GM18519 (cell line): ENCODE results near the gene NUP133.

Source experiments
- ATAC-seq: cut with Tn5 transposase; IDR thresholded peaks from one replicate; pipeline ENCODE4 v1.9.1; 2021; ENCODE audit warnings: mild to moderate bottlenecking, moderate library complexity; ENCODE audit not compliant: unreplicated experiment, low FRiP score

Gene NUP133

GRCh38 chr1:229456016-229456415, 52.1 kb downstream of the NUP133 start:
- ATAC-seq, result no peak

- no peak for ATAC-seq
Measured at GRCh38 chr1:229454056-229454455, 54.1 kb downstream of the NUP133 start.

- ATAC-seq, result no peak
Measured at GRCh38 chr1:229452956-229453801, 55.0 kb downstream of the NUP133 start.

- ATAC-seq, result no peak
Measured at GRCh38 chr1:229448845-229449244, 59.3 kb downstream of the NUP133 start.

GRCh38 chr1:229448354-229448753, 59.8 kb downstream of the NUP133 start:
- no peak for ATAC-seq

GRCh38 chr1:229447809-229448252, 60.3 kb downstream of the NUP133 start:
- no peak for ATAC-seq

GRCh38 chr1:229445828-229446227, 62.3 kb downstream of the NUP133 start:
- no peak for ATAC-seq

- peak; percentile 98 for ATAC-seq
Measured at GRCh38 chr1:229440851-229441537, 67.1 kb downstream of the NUP133 start.

GRCh38 chr1:229438021-229438420, 70.1 kb downstream of the NUP133 start:
- ATAC-seq, result no peak

GRCh38 chr1:229437443-229437842, 70.7 kb downstream of the NUP133 start:
- ATAC-seq, result no peak

- ATAC-seq, result no peak
Measured at GRCh38 chr1:229436201-229436600, 71.9 kb downstream of the NUP133 start.

- ATAC-seq, result no peak
Measured at GRCh38 chr1:229434641-229435051, 73.5 kb downstream of the NUP133 start.

GRCh38 chr1:229434005-229434640, 74.0 kb downstream of the NUP133 start, which contains the start of gene ACTA1:
Gene ACTA1, minus strand, starts transcription at chr1:229434094. Its CDS starts 979 bp downstream, at chr1:229433115.
- ATAC-seq, result no peak

GRCh38 chr1:229433364-229434004, 74.7 kb downstream of the NUP133 start:
- no peak for ATAC-seq

GRCh38 chr1:229432905-229433304, 75.2 kb downstream of the NUP133 start:
- ATAC-seq, result no peak

GRCh38 chr1:229432116-229432461, 76.1 kb downstream of the NUP133 start:
- no peak for ATAC-seq

GRCh38 chr1:229431284-229432115, 76.6 kb downstream of the NUP133 start:
- no peak for ATAC-seq

GRCh38 chr1:229430761-229431283, 77.3 kb downstream of the NUP133 start:
- no peak for ATAC-seq

GRCh38 chr1:229428256-229428655, 79.9 kb downstream of the NUP133 start:
- ATAC-seq, result no peak

- ATAC-seq, result no peak
Measured at GRCh38 chr1:229427572-229427971, 80.6 kb downstream of the NUP133 start.
